ENCODE measurements around the gene APOL3.
"Not testable (repeated sequence)": the region's sequence is repeated elsewhere in the genome, so short reads cannot be mapped to it uniquely, and the experiment has no call there.

The APOL3 gene

DNA sequence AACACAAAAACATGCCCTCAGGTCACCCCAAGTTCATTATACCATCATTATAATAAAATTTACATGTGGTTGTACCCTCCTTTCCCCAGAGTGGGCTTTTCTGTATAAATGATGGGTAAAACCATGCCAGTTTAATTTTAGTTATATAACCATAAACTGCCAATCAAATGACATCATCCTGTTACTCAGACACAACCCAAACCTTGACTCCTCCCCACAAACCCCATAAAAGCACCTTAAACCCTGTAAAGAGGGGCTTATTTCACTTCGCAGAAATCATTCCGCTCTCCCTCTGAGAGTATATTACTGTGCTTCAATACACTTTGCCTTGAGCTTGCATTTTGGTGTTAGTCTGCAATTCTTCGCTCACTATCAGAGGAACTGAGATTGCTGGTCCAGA is 5.5 kb upstream of the APOL3 start:
- no peak overlapping the region for H3K4me3 ChIP-seq (replicated peaks; ENCODE audit: low read depth, low read length)
- no peak for DNase-seq (ENCODE audit: low read depth)
- TF ChIP-seq, protein P1, sequence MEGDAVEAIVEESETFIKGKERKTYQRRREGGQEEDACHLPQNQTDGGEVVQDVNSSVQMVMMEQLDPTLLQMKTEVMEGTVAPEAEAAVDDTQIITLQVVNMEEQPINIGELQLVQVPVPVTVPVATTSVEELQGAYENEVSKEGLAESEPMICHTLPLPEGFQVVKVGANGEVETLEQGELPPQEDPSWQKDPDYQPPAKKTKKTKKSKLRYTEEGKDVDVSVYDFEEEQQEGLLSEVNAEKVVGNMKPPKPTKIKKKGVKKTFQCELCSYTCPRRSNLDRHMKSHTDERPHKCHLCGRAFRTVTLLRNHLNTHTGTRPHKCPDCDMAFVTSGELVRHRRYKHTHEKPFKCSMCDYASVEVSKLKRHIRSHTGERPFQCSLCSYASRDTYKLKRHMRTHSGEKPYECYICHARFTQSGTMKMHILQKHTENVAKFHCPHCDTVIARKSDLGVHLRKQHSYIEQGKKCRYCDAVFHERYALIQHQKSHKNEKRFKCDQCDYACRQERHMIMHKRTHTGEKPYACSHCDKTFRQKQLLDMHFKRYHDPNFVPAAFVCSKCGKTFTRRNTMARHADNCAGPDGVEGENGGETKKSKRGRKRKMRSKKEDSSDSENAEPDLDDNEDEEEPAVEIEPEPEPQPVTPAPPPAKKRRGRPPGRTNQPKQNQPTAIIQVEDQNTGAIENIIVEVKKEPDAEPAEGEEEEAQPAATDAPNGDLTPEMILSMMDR (IDR thresholded peaks at IDR 0.05; ENCODE audit: low read length, missing control alignments), result no peak

DNA sequence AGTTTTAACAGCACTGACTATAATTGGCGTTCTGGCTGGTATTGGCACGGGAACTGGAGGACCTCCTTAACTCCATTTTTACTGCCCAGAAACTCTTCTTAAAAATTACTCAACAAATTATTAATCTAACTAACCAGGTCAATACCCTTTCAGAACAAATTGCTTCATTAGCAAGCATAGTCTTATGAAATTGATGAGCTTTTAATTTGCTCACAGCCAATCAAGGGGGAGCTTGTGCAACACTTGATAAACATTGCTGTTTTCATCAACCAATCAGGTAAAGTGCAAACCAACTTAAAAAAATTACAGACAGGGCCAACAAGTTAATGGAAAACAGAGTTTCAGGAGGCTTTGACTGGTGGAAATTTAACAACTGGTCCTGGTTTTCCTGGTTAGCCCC is 4.6 kb upstream of the APOL3 start:
- TF ChIP-seq, protein P1 (IDR thresholded peaks at IDR 0.05; ENCODE audit: low read length, missing control alignments), result no peak
- H3K4me3 ChIP-seq (replicated peaks; ENCODE audit: low read depth, low read length), result no peak overlapping the region
- no peak for DNase-seq (ENCODE audit: low read depth)

DNA sequence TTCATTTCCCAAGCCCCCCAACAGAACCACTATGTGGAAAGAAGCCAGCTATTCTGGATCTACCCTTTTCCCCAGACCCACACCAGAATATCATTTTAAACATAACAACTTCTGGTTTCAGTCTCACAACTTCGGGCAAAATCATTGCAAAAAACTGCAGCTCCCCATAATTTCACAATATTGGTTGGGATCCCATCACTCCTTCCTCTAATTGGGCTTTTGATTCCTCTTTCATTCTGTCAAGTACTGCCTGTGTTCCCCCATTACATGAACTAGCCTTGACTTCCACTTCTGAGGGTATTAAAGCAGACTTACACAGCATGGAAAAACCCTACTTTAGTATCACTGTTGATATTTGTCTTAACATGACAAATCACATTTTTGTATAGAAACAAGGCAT is 4.1 kb upstream of the APOL3 start:
- no peak for DNase-seq (ENCODE audit: low read depth)
- H3K4me3 ChIP-seq (replicated peaks; ENCODE audit: low read depth, low read length), result no peak overlapping the region
- TF ChIP-seq, protein P1 (IDR thresholded peaks at IDR 0.05; ENCODE audit: low read length, missing control alignments), result no peak

DNA sequence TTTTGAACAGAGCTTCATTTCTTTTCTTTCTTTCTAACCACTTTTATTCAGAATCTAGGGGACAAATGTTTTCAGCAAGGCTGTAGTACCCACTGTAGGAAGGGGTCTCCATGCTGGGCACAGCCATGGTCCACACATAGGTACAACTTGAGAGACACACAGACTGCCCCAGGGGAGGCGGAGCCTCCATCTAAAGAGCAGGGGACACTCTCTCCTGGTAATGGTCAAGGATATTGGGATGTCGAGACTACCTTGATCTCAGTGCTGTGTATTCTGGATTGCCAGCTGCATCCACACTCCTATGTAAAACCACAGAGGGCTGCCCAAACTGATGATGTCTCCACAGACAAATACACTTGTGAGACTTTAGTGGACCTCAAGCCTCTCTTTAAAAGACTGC is 2.9 kb upstream of the APOL3 start:
- TF ChIP-seq, protein P1 (IDR thresholded peaks at IDR 0.05; ENCODE audit: low read length, missing control alignments), result no peak
- no peak for DNase-seq (ENCODE audit: low read depth)

DNA sequence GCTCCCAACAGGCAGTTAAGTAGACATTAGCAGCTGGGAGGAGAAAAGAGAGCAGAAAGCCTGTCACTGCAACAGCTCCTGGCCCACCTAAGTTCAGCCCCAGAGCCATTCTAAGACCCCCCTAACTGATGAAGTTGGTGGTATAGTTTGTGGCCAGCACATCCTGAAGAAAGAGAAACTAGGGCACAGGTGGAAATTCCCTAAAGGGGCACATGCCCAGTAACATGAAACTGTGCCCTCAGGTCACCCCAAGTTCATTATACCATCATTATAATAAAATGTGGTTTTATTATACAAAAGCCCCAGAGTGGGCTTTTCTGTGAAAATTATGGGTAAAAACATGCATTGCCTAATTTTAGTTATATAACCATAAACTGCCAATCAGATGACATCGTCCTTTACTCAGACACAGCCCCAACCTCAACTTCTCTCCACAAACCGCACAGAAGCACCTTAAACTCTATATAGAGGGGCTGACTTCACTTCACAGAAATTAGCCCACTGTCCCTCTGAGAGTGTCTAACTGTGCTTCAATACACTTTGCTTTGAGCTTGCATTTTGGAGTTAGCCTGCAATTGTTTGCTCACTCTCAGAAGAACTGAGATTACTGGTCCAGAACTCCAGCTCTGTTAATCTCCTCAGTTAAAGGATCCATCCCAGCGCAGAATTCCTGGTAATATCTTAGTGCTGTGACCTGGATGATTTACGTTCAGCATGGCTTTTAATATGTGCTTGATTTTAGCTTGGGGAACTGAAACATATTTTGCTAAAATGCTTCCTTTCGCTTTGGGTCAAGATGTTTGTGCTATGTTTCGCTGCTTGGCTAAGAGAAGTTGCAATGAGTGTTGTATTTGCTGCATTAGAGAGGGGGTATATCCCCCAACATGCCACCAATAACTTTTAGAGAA is 1.8 kb upstream of the APOL3 start:
- TF ChIP-seq, protein P1 (IDR thresholded peaks at IDR 0.05; ENCODE audit: low read length, missing control alignments), result no peak
- no peak overlapping the region for H3K4me3 ChIP-seq (replicated peaks; ENCODE audit: low read depth, low read length)
- DNase-seq (ENCODE audit: low read depth), result no peak

More for the DNA sequence above, 2.9 kb upstream of the APOL3 start:
- no peak overlapping the region for H3K4me3 ChIP-seq (replicated peaks; ENCODE audit: low read depth, low read length)

DNA sequence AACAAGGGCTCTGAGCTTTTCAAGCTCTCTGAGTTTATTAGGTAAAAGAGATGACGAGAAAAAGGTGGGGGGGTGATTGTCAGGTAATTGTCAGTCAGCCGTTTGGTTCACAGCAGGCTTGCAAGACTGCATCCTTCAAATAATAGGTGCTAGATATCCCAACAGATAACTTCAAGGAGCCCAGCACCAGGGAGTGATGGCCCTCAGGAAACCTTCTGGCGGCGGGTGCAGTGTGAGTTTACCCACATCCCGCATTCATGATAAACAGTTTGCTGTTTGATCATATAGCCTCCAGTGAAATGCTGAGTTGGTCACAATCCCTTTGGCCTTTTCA is 1.2 kb upstream of the APOL3 start:
- not testable (repeated sequence) for DNase-seq (ENCODE audit: low read depth); H3K4me3 ChIP-seq (replicated peaks; ENCODE audit: low read depth, low read length)

DNA sequence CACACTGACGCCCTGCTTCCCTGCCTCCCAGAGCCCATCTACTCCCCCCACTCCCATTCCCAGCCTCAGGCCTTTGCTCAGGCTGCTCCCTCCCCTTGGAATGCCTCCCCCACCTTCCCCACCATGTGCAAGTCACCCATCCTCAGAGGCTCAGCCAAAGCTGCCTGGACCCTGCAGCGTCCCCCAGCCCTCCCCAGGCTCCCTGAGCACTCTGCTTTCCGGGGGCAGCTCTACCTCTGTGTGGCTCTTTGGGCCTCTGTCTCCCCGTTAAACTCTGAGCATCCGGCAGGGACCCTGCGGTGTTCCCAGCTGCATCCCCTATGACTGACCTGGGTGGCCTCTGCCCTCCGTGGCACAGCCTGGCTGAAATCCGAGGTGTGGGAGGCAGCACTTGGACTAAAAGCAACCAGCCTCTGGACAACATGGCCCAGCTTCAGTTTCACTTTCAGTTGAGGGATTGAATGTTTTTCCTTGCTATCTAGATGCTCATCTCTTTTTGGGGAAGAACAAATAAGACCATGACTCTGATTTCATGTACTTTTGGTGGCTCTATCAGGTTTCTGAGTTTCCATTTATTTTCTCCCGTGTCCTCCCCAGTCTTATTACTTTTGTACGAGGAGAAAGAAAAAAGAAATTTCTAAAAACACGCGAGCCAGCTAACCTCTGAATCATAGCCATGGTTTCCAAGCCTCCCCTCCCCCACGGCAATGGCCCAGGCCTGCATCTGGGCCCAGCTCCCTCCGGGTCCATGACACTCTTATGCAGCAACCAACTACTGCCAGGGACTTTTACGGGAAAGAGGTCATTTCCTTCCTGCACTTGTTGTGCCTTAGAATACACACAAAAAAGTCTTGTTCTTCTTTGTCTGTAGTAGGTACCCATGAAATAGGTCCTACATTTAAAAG is 3.8 kb downstream of the APOL3 start:
- DNase-seq (ENCODE audit: low read depth), result peak; percentile 94
- TF ChIP-seq, protein P1 (IDR thresholded peaks at IDR 0.05; ENCODE audit: low read length, missing control alignments), result no peak
- H3K4me3 ChIP-seq (replicated peaks; ENCODE audit: low read depth, low read length), result peak overlapping the region; percentile 36
